K562 (cell line): ENCODE measurements around the gene PDHA2. TPM values are rescaled to one million over a fixed set of nuclear protein-coding genes. Genes with fewer than 3 reads are reported as not detected.

Source experiments
- polyA plus RNA-seq, 8 experiments: library from polyadenylated mRNA; depleted of rRNA in 4 of 8; stranded (reverse) in 5 of 8; unstranded in 3 of 8; fragments of >200 nt; fragmentation: Nextera tagmentation in 2 of 8; fragmentation: Illumina TruSeq in 1 of 8; extraction: Ambion mirVana in 2 of 8; extraction: Trizol in 1 of 8; gene quantifications; 2 replicates each; pipeline versions ENCODE4 v1.2.1 to v1.2.3, GENCODE V29; 2011 to 2014; ENCODE audit warnings: inconsistent platforms in 1 of 8, missing spikeins in 1 of 8
- small RNA-seq: library from RNA; depleted of rRNA; stranded (forward); fragments of <200 nt; gene quantifications from one replicate; pipeline ENCODE3, GENCODE V24; 2014
- total RNA-seq, 7 experiments: library from RNA; depleted of rRNA in 6 of 7; stranded (reverse); fragments of >200 nt in 6 of 7; fragmentation: Illumina TruSeq in 2 of 7; extraction: Trizol in 2 of 7; gene quantifications; 2 replicates each; pipeline versions ENCODE4 v1.2.1 to v1.2.3, GENCODE V29; 2011 to 2021; ENCODE audit warnings: low replicate concordance in 1 of 7

PDHA2 gene
- total and polyA plus RNA-seq, 9 of the 15 experiments (the other 6 are each of a cell fraction or from before 2014, with no cell fraction given), result not detected

Small RNAs within 50 kb of the gene (small RNA-seq; reads per million reads assigned to genes)
- gene RNU6-1059P, result not detected
